ENCODE measurements around the gene CPSF4.

Gene CPSF4

DNA sequence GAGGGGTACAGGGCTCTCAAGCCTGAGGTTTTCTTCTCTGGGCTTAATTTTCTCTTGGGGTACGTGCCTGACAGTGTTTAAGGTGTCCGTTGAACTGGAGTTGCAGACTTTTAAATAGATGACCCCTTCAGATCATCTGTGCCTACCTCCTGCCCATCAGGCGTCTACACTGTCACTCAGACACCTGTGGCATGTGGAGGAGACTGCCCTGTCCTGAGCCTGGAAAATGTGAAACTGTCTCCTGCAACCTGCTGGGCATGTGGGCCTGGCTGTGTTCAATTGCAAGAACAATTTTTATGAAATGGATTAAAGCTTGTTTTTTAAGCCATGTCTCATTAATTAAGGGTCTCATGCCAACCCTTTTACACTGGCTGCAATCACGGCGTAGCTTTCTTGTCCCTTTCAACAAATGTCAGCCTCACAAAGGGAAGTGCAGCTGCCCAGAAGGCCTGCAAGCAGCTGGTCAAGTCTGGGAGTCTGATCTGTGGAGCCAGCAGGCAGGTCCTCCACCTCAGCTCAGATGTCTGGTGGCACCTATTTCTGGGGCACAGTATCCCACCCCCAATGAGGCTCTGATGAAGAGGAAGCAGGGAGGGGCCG is 18.4 kb downstream of the CPSF4 start:
- DNase-seq (ENCODE audit: insufficient read length, low spot score) (no peak), FAIRE-seq (no peak)
- TF ChIP-seq TAF1 (IDR thresholded peaks at IDR 0.05; ENCODE audit: low read depth, low read length) (no peak), POLR2A (IDR thresholded peaks at IDR 0.05; ENCODE audit: low read depth, low read length) (no peak), PAX5 (IDR thresholded peaks at IDR 0.05; ENCODE audit: insufficient read depth, low read length, severe bottlenecking) (no peak), POU2F2 (IDR thresholded peaks at IDR 0.05; ENCODE audit: low read depth, low read length) (no peak), POLR2AphosphoS5 (IDR thresholded peaks at IDR 0.05; ENCODE audit: low read depth, low read length) (no peak), SPI1 (IDR thresholded peaks at IDR 0.05; ENCODE audit: low read depth, low read length) (no peak)

GRCh38 chr7:99457650-99458493 is 19.1 kb downstream of the CPSF4 start:
- no peak for TF ChIP-seq SPI1 (IDR thresholded peaks at IDR 0.05; ENCODE audit: low read depth, low read length)
- TF ChIP-seq POU2F2 (IDR thresholded peaks at IDR 0.05; ENCODE audit: low read depth, low read length): 0 out of 2 replicates have a peak, but pooled peaks have one; percentile 25
- FAIRE-seq (no peak), DNase-seq (ENCODE audit: insufficient read length, low spot score) (no peak)

DNA sequence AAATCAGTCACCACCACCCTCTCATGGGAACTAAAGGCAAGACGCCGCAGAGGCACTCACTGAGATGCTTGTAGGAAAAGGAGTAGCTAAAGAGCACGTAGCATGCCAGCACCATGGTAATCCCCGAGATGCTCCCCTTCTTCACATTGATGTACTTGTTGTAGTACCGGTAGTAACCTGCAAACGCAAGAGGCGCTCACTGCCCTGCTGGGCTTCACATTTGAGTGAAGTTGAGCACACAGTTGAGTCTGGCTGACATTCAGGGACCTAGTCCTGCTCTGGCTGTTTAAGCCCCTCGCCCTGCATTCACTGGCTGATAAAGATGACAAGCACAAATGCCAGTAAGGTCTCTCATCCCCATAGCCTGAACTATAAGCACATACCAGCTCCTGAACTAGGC is 20.3 kb downstream of the CPSF4 start:
- DNase-seq (ENCODE audit: insufficient read length, low spot score): no peak
- peak; percentile 64 for FAIRE-seq
- TF ChIP-seq POLR2AphosphoS5 (IDR thresholded peaks at IDR 0.05; ENCODE audit: low read depth, low read length) (no peak; the same call in 1 of the 2 replicates), SPI1 (IDR thresholded peaks at IDR 0.05; ENCODE audit: low read depth, low read length) (no peak)

DNA sequence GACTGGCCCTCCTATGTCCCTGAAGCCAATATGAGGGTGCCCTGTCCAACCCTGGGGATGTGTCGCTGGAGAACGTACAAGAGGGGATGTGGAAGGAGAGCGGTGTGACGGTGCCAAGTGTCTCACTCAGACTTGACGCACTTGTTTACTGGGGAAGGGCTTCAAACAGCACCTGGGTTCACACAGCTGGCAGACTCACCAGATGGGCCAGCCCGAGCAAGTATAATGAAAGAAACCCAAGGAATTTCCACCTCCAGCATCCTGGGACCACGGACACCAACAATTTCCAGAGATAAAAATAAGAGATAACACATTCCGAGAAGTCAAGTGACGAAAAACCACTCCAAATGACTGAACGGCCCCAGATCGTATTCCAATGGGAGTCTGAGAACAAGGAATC is 21.9 kb downstream of the CPSF4 start:
- no peak for FAIRE-seq
- no peak for DNase-seq (ENCODE audit: insufficient read length, low spot score)
- TF ChIP-seq TAF1 (IDR thresholded peaks at IDR 0.05; ENCODE audit: low read depth, low read length) (no peak), SPI1 (IDR thresholded peaks at IDR 0.05; ENCODE audit: low read depth, low read length) (no peak), POLR2A (IDR thresholded peaks at IDR 0.05; ENCODE audit: low read depth, low read length) (no peak), PAX5 (IDR thresholded peaks at IDR 0.05; ENCODE audit: insufficient read depth, low read length, severe bottlenecking) (no peak), POLR2AphosphoS5 (IDR thresholded peaks at IDR 0.05; ENCODE audit: low read depth, low read length) (no peak), POU2F2 (IDR thresholded peaks at IDR 0.05; ENCODE audit: low read depth, low read length) (no peak)

- DNase-seq (ENCODE audit: insufficient read length, low spot score) (no peak), FAIRE-seq (no peak)
- TF ChIP-seq PAX5 (IDR thresholded peaks at IDR 0.05; ENCODE audit: insufficient read depth, low read length, severe bottlenecking) (no peak), POLR2A (IDR thresholded peaks at IDR 0.05; ENCODE audit: low read depth, low read length) (no peak), SPI1 (IDR thresholded peaks at IDR 0.05; ENCODE audit: low read depth, low read length) (no peak), POLR2AphosphoS5 (IDR thresholded peaks at IDR 0.05; ENCODE audit: low read depth, low read length) (no peak)
Observed at GRCh38 chr7:99461221-99461620, 22.5 kb downstream of the CPSF4 start.

DNA sequence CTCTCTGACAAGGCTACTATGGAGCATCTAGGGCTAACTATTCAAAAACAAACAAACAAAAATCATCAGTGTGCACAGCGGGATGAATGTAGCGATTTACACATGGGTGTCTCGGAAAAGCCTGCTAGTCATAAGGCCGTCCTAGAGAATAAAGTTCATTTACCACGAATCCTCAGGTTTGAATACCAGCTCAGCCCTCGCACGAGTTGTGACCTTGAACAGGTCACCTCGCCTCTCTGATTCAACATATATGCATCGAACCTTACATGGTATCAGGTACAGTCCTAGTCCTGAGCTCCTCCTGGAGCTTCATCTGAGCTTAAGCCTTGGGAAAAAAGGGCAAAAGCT is 26.7 kb downstream of the CPSF4 start:
- DNase-seq (ENCODE audit: insufficient read length, low spot score): no peak
- no peak for FAIRE-seq
- TF ChIP-seq TAF1 (IDR thresholded peaks at IDR 0.05; ENCODE audit: low read depth, low read length) (no peak), POLR2AphosphoS5 (IDR thresholded peaks at IDR 0.05; ENCODE audit: low read depth, low read length) (no peak), PAX5 (IDR thresholded peaks at IDR 0.05; ENCODE audit: insufficient read depth, low read length, severe bottlenecking) (no peak), POU2F2 (IDR thresholded peaks at IDR 0.05; ENCODE audit: low read depth, low read length) (no peak), POLR2A (IDR thresholded peaks at IDR 0.05; ENCODE audit: low read depth, low read length) (no peak), SPI1 (IDR thresholded peaks at IDR 0.05; ENCODE audit: low read depth, low read length) (no peak)

GRCh38 chr7:99468336-99468918 is 29.7 kb downstream of the CPSF4 start:
- TF ChIP-seq POLR2A (IDR thresholded peaks at IDR 0.05; ENCODE audit: low read depth, low read length) (no peak), SPI1 (IDR thresholded peaks at IDR 0.05; ENCODE audit: low read depth, low read length) (no peak), POLR2AphosphoS5 (IDR thresholded peaks at IDR 0.05; ENCODE audit: low read depth, low read length) (no peak), POU2F2 (IDR thresholded peaks at IDR 0.05; ENCODE audit: low read depth, low read length) (no peak), TAF1 (IDR thresholded peaks at IDR 0.05; ENCODE audit: low read depth, low read length) (no peak), PAX5 (IDR thresholded peaks at IDR 0.05; ENCODE audit: insufficient read depth, low read length, severe bottlenecking) (no peak)
- FAIRE-seq: no peak

GRCh38 chr7:99469381-99470065 is 30.8 kb downstream of the CPSF4 start:
- DNase-seq (ENCODE audit: insufficient read length, low spot score) (no peak), FAIRE-seq (no peak)
- TF ChIP-seq TAF1 (IDR thresholded peaks at IDR 0.05; ENCODE audit: low read depth, low read length) (no peak), POU2F2 (IDR thresholded peaks at IDR 0.05; ENCODE audit: low read depth, low read length) (no peak), SPI1 (IDR thresholded peaks at IDR 0.05; ENCODE audit: low read depth, low read length) (no peak), POLR2AphosphoS5 (IDR thresholded peaks at IDR 0.05; ENCODE audit: low read depth, low read length) (no peak), PAX5 (IDR thresholded peaks at IDR 0.05; ENCODE audit: insufficient read depth, low read length, severe bottlenecking) (no peak), POLR2A (IDR thresholded peaks at IDR 0.05; ENCODE audit: low read depth, low read length) (no peak)

More at GRCh38 chr7:99468336-99468918, 29.7 kb downstream of the CPSF4 start:
- no peak for DNase-seq (ENCODE audit: insufficient read length, low spot score)

DNA sequence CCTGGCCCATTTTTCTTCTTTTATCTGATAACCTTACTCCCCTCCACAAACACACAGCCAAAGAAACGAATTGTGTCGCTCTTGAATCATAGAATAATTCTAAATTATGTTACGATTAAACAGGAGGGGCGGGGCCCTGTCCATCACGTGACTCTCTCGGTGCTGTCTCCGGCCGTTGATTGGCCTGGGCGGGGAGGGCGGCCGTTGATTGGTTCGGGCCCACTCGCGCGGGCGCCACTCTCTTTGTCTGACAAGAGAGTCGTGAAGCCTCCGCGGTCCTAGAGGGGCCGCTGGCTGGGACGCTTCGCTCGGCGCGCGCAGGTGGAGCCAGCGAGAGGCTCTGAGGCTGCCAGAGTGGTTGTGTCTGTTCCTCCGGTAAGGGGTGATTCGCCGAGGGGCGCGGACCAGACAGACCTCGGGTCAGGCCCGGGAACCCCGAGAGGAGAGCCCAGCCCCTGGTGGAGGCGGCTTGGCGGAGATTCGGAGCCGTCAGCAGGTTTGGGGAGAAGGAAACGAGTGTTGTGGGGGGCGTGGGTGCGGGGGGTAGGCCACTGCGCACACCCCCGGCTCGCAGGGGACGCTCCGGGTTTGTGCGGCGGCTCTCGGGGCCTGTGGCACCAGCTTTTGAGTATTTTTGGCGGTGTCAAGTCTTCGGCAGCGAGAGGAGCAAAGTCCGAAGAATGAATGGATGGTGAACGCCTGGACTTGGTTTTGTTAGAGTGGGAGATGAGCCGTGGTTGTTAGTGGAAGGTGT is 34.0 kb downstream of the CPSF4 start, which contains the start of gene ZNF789:
ZNF789 (plus strand) TSS at position 330 of the 754 bp plus-strand sequence. CDS start 3,567 bp downstream, outside the sequence.
- TF ChIP-seq POU2F2 (IDR thresholded peaks at IDR 0.05; ENCODE audit: low read depth, low read length) (no peak), PAX5 (IDR thresholded peaks at IDR 0.05; ENCODE audit: insufficient read depth, low read length, severe bottlenecking) (no peak), TAF1 (IDR thresholded peaks at IDR 0.05; ENCODE audit: low read depth, low read length) (peak; percentile 95), POLR2AphosphoS5 (IDR thresholded peaks at IDR 0.05; ENCODE audit: low read depth, low read length) (peak; percentile 84), POLR2A (IDR thresholded peaks at IDR 0.05; ENCODE audit: low read depth, low read length) (peak; percentile 86), SPI1 (IDR thresholded peaks at IDR 0.05; ENCODE audit: low read depth, low read length) (no peak)
- FAIRE-seq: peak; percentile 89
- peak; percentile 97 for DNase-seq (ENCODE audit: insufficient read length, low spot score)
